GM18502 (cell line): ENCODE data around the gene SERINC3.
A peak's percentile ranks its signal among the peaks of the same experiment; 100 is the strongest.
"Not testable (repeated sequence)": the region's sequence is repeated elsewhere in the genome, so short reads cannot be mapped to it uniquely, and the experiment has no call there.

Experiments used
- ATAC-seq: cut with Tn5 transposase; IDR thresholded peaks from one replicate; pipeline ENCODE4 v1.9.1; 2021; ENCODE audit warnings: mild to moderate bottlenecking; ENCODE audit not compliant: unreplicated experiment, poor library complexity

The SERINC3 gene

GRCh38 chr20:44495802-44496481 lies 25.9 kb downstream of the SERINC3 start:
- no peak for ATAC-seq

- no peak for ATAC-seq
Measured at GRCh38 chr20:44495257-44495656, 26.6 kb downstream of the SERINC3 start.

- no peak for ATAC-seq
Measured at GRCh38 chr20:44494681-44495080, 27.2 kb downstream of the SERINC3 start.

GRCh38 chr20:44494266-44494665 lies 27.6 kb downstream of the SERINC3 start:
- no peak for ATAC-seq

- ATAC-seq, result no peak
Measured at GRCh38 chr20:44491635-44492395, 30.1 kb downstream of the SERINC3 start.

- ATAC-seq, result no peak
Measured at GRCh38 chr20:44489931-44490330, 31.9 kb downstream of the SERINC3 start.

GRCh38 chr20:44489223-44489622 lies 32.6 kb downstream of the SERINC3 start:
- ATAC-seq, result no peak

GRCh38 chr20:44488551-44488950 lies 33.3 kb downstream of the SERINC3 start:
- ATAC-seq, result no peak

- ATAC-seq, result no peak
Measured at GRCh38 chr20:44485830-44486198, 36.1 kb downstream of the SERINC3 start.

- no peak for ATAC-seq
Measured at GRCh38 chr20:44485078-44485829, 36.6 kb downstream of the SERINC3 start.

- ATAC-seq, result no peak
Measured at GRCh38 chr20:44483112-44483511, 38.8 kb downstream of the SERINC3 start.

GRCh38 chr20:44481719-44482416 lies 40.0 kb downstream of the SERINC3 start:
- no peak for ATAC-seq

GRCh38 chr20:44480097-44480496 lies 41.8 kb downstream of the SERINC3 start:
- no peak for ATAC-seq

- no peak for ATAC-seq
Measured at GRCh38 chr20:44479643-44480042, 42.2 kb downstream of the SERINC3 start.

GRCh38 chr20:44478206-44478605 lies 43.7 kb downstream of the SERINC3 start:
- ATAC-seq, result no peak

GRCh38 chr20:44477151-44477550 lies 44.7 kb downstream of the SERINC3 start:
- no peak for ATAC-seq

GRCh38 chr20:44475694-44476560 lies 45.9 kb downstream of the SERINC3 start, which contains the start of gene TTPAL:
TSS of gene TTPAL (plus strand) at chr20:44475874. CDS start at chr20:44480000, 4,126 bp downstream.
- ATAC-seq, result peak; percentile 97

- ATAC-seq, result no peak
Measured at GRCh38 chr20:44475372-44475693, 46.5 kb downstream of the SERINC3 start.

GRCh38 chr20:44472283-44472682 lies 49.6 kb downstream of the SERINC3 start:
- ATAC-seq, result not testable (repeated sequence)

- ATAC-seq, result no peak
Measured at GRCh38 chr20:44471481-44471882, 50.4 kb downstream of the SERINC3 start.
